EH (cell line): ENCODE data around the gene HNRNPD.
"Not testable (repeated sequence)": the region's sequence is repeated elsewhere in the genome, so short reads cannot be mapped to it uniquely, and the experiment has no call there.

Source experiments
- DNase-seq: peaks from one replicate; pipeline ENCODE4 v3.0.0-alpha.2; 2015; ENCODE audit warnings: low read depth

Gene HNRNPD

GRCh38 chr4:82373816-82374625 is at the start of gene HNRNPD:
Gene HNRNPD, minus strand, starts transcription at chr4:82373991. Its CDS starts 313 bp downstream, at chr4:82373678.
- peak; percentile 100 for DNase-seq

GRCh38 chr4:82422616-82423015 is 48.8 kb upstream of the HNRNPD start:
- DNase-seq, result no peak

GRCh38 chr4:82421796-82422560 is 48.2 kb upstream of the HNRNPD start:
- no peak for DNase-seq

- no peak for DNase-seq
Measured at GRCh38 chr4:82419451-82419850, 45.7 kb upstream of the HNRNPD start.

GRCh38 chr4:82415922-82416365 is 42.2 kb upstream of the HNRNPD start:
- DNase-seq, result no peak

- not testable (repeated sequence) for DNase-seq
Measured at GRCh38 chr4:82415061-82415460, 41.3 kb upstream of the HNRNPD start.

GRCh38 chr4:82403725-82404124 is 29.9 kb upstream of the HNRNPD start:
- no peak for DNase-seq

GRCh38 chr4:82402196-82402775 is 28.5 kb upstream of the HNRNPD start:
- no peak for DNase-seq

- no peak for DNase-seq
Measured at GRCh38 chr4:82401600-82401999, 27.8 kb upstream of the HNRNPD start.

GRCh38 chr4:82398263-82398662 is 24.5 kb upstream of the HNRNPD start:
- DNase-seq, result no peak

GRCh38 chr4:82397527-82397926 is 23.7 kb upstream of the HNRNPD start:
- no peak for DNase-seq

- DNase-seq, result no peak
Measured at GRCh38 chr4:82394896-82395295, 21.1 kb upstream of the HNRNPD start.

GRCh38 chr4:82390061-82390460 is 16.3 kb upstream of the HNRNPD start:
- not testable (repeated sequence) for DNase-seq

GRCh38 chr4:82388405-82388804 is 14.6 kb upstream of the HNRNPD start:
- DNase-seq, result no peak

- DNase-seq, result not testable (repeated sequence)
Measured at GRCh38 chr4:82386312-82386711, 12.5 kb upstream of the HNRNPD start.

- DNase-seq, result no peak
Measured at GRCh38 chr4:82382751-82383150, 9.0 kb upstream of the HNRNPD start.

- DNase-seq, result no peak
Measured at GRCh38 chr4:82381661-82382296, 8.0 kb upstream of the HNRNPD start.

GRCh38 chr4:82381235-82381634 is 7.4 kb upstream of the HNRNPD start:
- DNase-seq, result no peak

GRCh38 chr4:82380831-82381230 is 7.0 kb upstream of the HNRNPD start:
- no peak for DNase-seq

GRCh38 chr4:82380344-82380743 is 6.6 kb upstream of the HNRNPD start:
- DNase-seq, result no peak

GRCh38 chr4:82376109-82376508 is 2.3 kb upstream of the HNRNPD start:
- DNase-seq, result no peak

- DNase-seq, result no peak
Measured at GRCh38 chr4:82373486-82373815, 340 bp downstream of the HNRNPD start.
